ENCODE data around the gene STIMATE.

STIMATE gene

DNA sequence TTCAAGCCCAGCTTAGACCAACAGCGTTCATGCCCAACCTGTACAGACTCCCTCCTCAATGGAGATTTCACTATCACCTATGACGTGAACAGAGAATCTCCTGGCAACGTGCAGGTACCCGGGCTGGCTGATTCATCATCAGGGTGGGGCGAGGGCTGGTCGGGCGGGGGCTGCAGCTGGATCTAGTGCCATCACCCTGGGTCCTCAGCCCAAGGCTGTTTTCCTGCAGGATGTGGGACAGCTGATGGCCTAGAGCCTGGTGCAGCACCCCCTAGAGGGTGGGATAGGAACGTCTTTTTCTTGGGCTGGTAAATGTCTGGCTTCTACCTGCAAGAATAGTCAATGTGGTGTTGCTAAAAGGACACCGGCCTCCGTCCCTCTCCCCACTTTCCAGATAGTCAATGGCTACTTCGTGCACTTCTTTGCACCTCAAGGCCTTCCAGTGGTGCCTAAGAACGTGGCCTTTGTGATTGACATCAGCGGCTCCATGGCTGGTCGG is 98.3 kb downstream of the STIMATE start:
- Histone ChIP-seq H3K9ac (ENCODE audit: low read depth, low read length) (no peak overlapping the region), H3K4me3 (ENCODE audit: low read depth, low read length) (no peak overlapping the region), H3K27ac (ENCODE audit: low read depth, low read length) (no peak overlapping the region), H3K27me3 (ENCODE audit: control insufficient read depth, insufficient read depth, low read length) (no peaks in the 10 kb centered on the region), H3K36me3 (ENCODE audit: control insufficient read depth, insufficient read depth, low read length) (no peaks in the 10 kb centered on the region), H3K9me3 (ENCODE audit: control insufficient read depth, insufficient read depth, low read length) (no peaks in the 10 kb centered on the region), H3K4me1 (ENCODE audit: control insufficient read depth, insufficient read depth, low read length) (no peaks in the 10 kb centered on the region)

DNA sequence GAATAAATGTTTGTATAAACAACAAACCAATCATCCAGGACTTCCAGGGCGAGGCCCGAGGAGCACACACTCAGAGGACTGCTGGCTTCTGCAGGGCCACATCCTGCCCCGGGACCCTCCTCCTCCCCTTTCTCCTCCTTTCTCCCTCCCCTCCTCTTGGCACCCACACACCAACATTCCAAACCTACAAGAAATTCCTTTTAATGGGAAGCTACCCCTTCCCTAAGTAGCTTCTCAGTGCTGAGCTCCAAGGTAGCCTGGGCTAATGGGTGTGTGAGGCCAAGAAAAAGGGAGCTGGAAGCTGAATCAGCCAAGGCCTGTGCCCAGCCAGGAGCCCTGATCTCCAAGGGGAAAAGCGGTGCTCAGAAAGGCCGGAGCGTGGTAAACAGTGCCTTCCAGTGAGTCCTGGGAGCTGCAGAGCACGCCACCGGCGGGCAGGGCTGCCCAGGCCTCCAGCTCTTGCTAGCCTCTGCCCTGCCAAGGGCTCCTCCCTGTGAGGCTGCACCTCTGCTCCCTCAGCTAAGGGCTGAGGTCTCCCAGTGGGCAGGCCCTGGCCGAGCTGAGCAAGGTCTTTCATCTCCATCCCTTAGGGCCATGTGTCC is 98.9 kb downstream of the STIMATE start:
- Histone ChIP-seq H3K4me3 (ENCODE audit: low read depth, low read length) (no peak overlapping the region), H3K27ac (ENCODE audit: low read depth, low read length) (no peak overlapping the region), H3K36me3 (ENCODE audit: control insufficient read depth, insufficient read depth, low read length) (no peaks in the 10 kb centered on the region), H3K4me1 (ENCODE audit: control insufficient read depth, insufficient read depth, low read length) (no peaks in the 10 kb centered on the region), H3K27me3 (ENCODE audit: control insufficient read depth, insufficient read depth, low read length) (no peaks in the 10 kb centered on the region), H3K9me3 (ENCODE audit: control insufficient read depth, insufficient read depth, low read length) (no peaks in the 10 kb centered on the region), H3K9ac (ENCODE audit: low read depth, low read length) (no peak overlapping the region)

DNA sequence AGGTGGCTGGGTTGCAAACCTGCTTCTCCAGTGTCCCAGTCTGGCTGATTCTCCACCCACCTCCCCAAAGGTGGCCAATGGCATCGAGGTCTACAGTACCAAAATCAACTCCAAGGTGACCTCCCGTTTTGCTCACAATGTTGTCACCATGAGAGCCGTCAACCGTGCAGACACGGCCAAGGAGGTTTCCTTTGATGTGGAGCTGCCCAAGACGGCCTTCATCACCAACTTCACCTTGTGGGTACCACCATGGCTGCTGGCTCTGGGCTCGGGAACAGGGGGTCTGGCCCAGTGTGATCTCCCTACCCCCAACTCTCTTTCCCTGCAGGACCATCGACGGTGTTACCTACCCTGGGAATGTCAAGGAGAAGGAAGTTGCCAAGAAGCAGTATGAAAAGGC is 100.9 kb downstream of the STIMATE start:
- Histone ChIP-seq H3K4me3 (ENCODE audit: low read depth, low read length) (no peak overlapping the region), H3K9ac (ENCODE audit: low read depth, low read length) (no peak overlapping the region), H3K27ac (ENCODE audit: low read depth, low read length) (no peak overlapping the region), H3K36me3 (ENCODE audit: control insufficient read depth, insufficient read depth, low read length) (no peaks in the 10 kb centered on the region), H3K4me1 (ENCODE audit: control insufficient read depth, insufficient read depth, low read length) (no peaks in the 10 kb centered on the region), H3K27me3 (ENCODE audit: control insufficient read depth, insufficient read depth, low read length) (no peaks in the 10 kb centered on the region), H3K9me3 (ENCODE audit: control insufficient read depth, insufficient read depth, low read length) (no peaks in the 10 kb centered on the region)

DNA sequence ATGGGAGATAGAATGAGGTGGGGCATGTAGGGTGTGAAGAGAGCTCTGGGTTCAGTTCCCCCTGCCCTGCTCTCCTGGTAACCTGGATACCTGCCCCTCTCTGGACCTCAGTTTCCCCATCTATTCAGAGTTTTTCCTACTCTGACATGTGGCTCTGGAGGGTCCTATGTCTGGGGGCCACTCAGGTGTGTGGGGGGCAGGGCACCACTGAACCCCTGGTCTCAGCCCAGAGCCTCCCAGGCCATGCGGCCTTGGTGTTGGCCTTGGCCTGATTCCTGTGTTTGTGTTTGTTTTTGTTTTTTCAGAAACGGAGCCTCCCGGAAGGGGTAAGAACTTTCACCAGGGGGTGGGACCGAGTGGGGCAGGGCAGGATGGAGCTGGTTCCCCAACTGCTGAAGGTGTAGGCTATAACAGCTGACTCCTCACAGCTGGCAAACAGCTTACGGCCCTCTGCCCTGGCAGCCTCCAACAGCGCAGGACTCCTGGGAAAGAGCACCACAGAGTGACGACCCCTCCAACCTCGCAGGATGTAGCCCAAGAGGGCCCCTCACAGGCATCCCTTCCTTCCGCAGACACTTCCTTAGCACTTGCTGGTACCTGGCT is 101.9 kb downstream of the STIMATE start:
- H3K27me3 ChIP-seq (ENCODE audit: control insufficient read depth, insufficient read depth, low read length), result no peaks in the 10 kb centered on the region

DNA sequence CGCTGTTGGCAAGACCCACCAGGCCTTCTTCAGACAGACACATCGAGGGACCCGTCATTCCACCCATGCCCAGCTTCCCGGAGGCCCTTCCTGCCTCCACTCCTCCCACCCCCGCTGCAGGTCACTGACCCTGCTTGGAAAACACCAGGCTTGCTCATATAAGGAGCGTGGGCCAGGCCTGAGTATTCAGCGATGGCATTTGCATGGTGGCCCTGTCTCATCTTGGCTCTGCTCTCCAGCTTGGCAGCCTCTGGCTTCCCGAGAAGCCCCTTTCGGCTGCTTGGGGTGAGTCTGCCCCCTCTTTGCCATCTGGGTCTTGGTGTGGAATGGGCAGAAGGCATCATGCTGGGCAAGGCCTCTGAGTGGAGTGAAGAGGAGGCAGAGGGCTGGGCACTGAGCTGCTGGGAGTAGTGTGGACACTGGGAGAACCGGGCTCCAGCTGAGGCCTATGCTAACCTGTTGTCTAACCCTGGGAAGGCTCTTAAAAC is 102.7 kb downstream of the STIMATE start, which contains the start of gene ITIH3:
Gene ITIH3 (plus strand): TSS at position 185 of the 488 bp plus-strand sequence. CDS start 8 bp downstream, at position 193.
- no peaks in the 10 kb centered on the region for H3K9me3 ChIP-seq (ENCODE audit: control insufficient read depth, insufficient read depth, low read length)
- H3K27ac ChIP-seq (ENCODE audit: low read depth, low read length), result no peak within 1 kb of the TSS
- no peak within 1 kb of the TSS for H3K9ac ChIP-seq (ENCODE audit: low read depth, low read length)
- H3K4me3 ChIP-seq (ENCODE audit: low read depth, low read length), result no peak within 1 kb of the TSS
- H3K4me1 ChIP-seq (ENCODE audit: control insufficient read depth, insufficient read depth, low read length), result no peaks in the 10 kb centered on the region
- H3K36me3 ChIP-seq (ENCODE audit: control insufficient read depth, insufficient read depth, low read length), result no peaks in the 10 kb centered on the region
- H3K27me3 ChIP-seq (ENCODE audit: control insufficient read depth, insufficient read depth, low read length), result no peaks in the 10 kb centered on the region

More for the DNA sequence above, 101.9 kb downstream of the STIMATE start:
- Histone ChIP-seq H3K9ac (ENCODE audit: low read depth, low read length) (no peak overlapping the region), H3K4me1 (ENCODE audit: control insufficient read depth, insufficient read depth, low read length) (no peaks in the 10 kb centered on the region), H3K36me3 (ENCODE audit: control insufficient read depth, insufficient read depth, low read length) (no peaks in the 10 kb centered on the region), H3K27ac (ENCODE audit: low read depth, low read length) (no peak overlapping the region), H3K9me3 (ENCODE audit: control insufficient read depth, insufficient read depth, low read length) (no peaks in the 10 kb centered on the region), H3K4me3 (ENCODE audit: low read depth, low read length) (no peak overlapping the region)

DNA sequence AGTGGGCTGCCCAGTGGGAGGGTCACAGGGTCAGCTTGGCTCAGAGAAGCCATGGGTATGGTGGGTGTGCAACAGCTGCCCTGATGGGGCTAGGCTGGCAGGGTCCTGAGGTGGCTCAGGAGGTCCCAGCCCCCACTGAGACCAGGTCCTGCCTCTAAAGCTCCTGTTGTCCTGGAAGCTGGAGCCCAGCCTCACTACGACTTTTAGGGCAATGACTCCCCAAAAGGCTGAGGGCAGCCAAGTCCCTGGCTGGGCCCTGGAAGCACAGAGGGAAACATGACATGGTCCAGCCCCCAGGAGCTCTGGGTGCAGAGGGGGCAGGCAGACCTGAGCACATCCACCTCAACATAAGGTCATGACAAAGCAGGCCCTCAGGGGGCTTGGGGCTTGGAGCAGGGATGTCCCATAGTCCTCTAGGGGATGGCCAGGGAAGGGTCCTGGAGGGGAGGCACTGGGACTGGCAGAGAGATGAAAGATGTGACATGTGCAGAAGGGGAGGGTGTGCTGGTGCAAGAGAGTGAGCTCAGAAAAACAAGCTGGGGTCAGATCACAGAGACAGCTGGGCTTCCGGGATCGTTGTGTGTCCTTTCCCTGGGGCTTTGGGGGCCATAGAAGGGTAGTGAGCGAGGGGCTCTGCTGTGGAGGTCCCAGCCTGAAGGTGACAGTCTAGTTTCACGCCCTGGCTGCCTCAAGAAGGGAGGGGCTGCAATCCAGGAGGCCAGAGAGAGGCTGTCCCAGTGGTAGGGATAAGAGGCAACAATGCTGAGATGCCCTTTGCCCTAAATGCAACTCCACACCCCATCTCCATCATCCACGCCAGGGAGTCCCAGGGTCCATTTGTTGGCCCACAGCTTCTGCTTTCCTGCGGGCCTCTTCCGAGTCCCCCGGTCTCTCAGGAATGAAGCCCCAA is 103.4 kb downstream of the STIMATE start:
- Histone ChIP-seq H3K4me1 (ENCODE audit: control insufficient read depth, insufficient read depth, low read length) (no peaks in the 10 kb centered on the region), H3K36me3 (ENCODE audit: control insufficient read depth, insufficient read depth, low read length) (no peaks in the 10 kb centered on the region), H3K9ac (ENCODE audit: low read depth, low read length) (no peak overlapping the region), H3K9me3 (ENCODE audit: control insufficient read depth, insufficient read depth, low read length) (no peaks in the 10 kb centered on the region), H3K27me3 (ENCODE audit: control insufficient read depth, insufficient read depth, low read length) (no peaks in the 10 kb centered on the region), H3K4me3 (ENCODE audit: low read depth, low read length) (no peak overlapping the region), H3K27ac (ENCODE audit: low read depth, low read length) (no peak overlapping the region)

DNA sequence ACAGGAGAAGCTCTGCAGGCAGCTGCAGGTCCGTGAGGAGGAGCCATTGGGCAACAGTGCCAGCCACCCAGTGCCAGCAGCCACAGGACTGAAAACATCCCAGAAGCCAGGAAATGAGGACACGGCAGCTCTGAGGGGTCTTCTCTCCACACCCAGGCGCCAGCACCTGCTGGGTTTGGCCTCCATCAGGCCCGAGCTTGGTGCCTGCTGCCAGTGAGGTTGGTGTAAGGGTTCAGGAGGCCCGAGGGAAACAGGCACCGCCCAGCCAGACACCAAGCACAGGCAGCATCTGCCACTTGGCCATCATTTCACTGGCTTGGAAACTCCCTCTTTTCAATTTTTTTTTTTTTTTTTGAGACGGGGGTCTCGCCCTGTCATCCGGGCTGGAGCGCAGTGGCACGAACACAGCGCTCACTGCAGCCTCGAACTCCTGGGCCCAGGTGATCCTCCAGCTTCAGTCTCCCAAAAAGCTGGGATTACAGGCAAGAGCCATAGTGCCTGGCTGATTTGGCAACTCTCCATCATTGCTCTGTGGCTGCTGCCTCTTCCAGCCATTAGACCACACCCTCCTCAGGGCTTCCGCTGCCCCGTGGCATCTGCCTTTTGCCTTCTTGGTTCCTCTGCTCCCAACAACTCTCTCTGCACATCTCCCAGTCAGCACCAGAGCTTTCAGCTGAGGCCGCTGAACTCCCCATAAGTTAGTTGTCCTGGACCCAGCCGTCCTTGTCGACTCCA is 104.2 kb downstream of the STIMATE start:
- no peak overlapping the region for H3K9ac ChIP-seq (ENCODE audit: low read depth, low read length)

DNA sequence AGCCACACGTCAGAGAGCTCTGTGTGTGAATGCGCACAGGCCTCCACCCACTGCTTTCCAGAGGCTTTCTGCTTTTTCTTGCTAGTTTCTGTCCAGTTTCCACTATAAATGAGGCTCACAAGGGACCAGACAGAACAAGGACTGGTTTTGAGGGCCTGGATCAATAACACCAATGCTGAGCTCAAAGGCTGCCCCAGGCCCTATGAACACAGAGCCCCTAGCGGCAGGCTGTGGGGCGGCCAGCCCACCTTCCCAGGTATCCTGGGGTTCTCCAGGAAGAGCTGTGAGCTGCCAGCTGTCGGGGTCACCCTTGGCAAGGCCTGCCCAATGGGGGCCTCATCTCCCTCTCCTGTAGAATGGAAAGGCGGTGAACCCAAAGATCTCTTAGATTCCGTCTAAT is 104.9 kb downstream of the STIMATE start:
- no peaks in the 10 kb centered on the region for H3K9me3 ChIP-seq (ENCODE audit: control insufficient read depth, insufficient read depth, low read length)
- H3K27ac ChIP-seq (ENCODE audit: low read depth, low read length), result no peak overlapping the region
- no peak overlapping the region for H3K9ac ChIP-seq (ENCODE audit: low read depth, low read length)
- no peak overlapping the region for H3K4me3 ChIP-seq (ENCODE audit: low read depth, low read length)
- H3K36me3 ChIP-seq (ENCODE audit: control insufficient read depth, insufficient read depth, low read length), result no peaks in the 10 kb centered on the region
- H3K4me1 ChIP-seq (ENCODE audit: control insufficient read depth, insufficient read depth, low read length), result no peaks in the 10 kb centered on the region
- no peaks in the 10 kb centered on the region for H3K27me3 ChIP-seq (ENCODE audit: control insufficient read depth, insufficient read depth, low read length)

More for the DNA sequence above, 104.2 kb downstream of the STIMATE start:
- no peaks in the 10 kb centered on the region for H3K4me1 ChIP-seq (ENCODE audit: control insufficient read depth, insufficient read depth, low read length)
- H3K9me3 ChIP-seq (ENCODE audit: control insufficient read depth, insufficient read depth, low read length), result no peaks in the 10 kb centered on the region
- no peaks in the 10 kb centered on the region for H3K36me3 ChIP-seq (ENCODE audit: control insufficient read depth, insufficient read depth, low read length)
- H3K27ac ChIP-seq (ENCODE audit: low read depth, low read length), result no peak overlapping the region
- no peaks in the 10 kb centered on the region for H3K27me3 ChIP-seq (ENCODE audit: control insufficient read depth, insufficient read depth, low read length)
- no peak overlapping the region for H3K4me3 ChIP-seq (ENCODE audit: low read depth, low read length)

DNA sequence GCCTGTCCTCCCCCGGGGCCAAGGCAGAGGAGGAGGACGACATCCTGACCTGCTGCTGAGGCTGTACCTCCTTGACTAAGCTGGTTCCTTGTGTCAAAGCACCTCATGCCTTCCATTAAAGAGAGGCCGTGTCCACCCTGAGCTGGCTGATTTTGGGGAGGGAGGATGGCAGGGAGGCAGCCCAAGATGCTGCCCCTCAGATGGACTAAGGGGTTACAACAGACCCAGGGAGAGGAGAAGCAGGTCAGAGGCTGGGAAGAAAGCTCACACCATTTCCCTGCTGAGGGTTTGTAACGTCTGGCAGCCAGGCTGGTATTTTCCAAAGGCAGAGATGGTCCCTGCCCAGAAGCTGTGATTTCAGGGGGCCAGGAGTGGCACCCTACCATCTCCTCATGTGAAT is 105.4 kb downstream of the STIMATE start:
- no peak overlapping the region for H3K4me3 ChIP-seq (ENCODE audit: low read depth, low read length)
- H3K9me3 ChIP-seq (ENCODE audit: control insufficient read depth, insufficient read depth, low read length), result no peaks in the 10 kb centered on the region
- H3K9ac ChIP-seq (ENCODE audit: low read depth, low read length), result no peak overlapping the region
- no peak overlapping the region for H3K27ac ChIP-seq (ENCODE audit: low read depth, low read length)
- H3K27me3 ChIP-seq (ENCODE audit: control insufficient read depth, insufficient read depth, low read length), result no peaks in the 10 kb centered on the region
- H3K4me1 ChIP-seq (ENCODE audit: control insufficient read depth, insufficient read depth, low read length), result no peaks in the 10 kb centered on the region
- no peaks in the 10 kb centered on the region for H3K36me3 ChIP-seq (ENCODE audit: control insufficient read depth, insufficient read depth, low read length)

DNA sequence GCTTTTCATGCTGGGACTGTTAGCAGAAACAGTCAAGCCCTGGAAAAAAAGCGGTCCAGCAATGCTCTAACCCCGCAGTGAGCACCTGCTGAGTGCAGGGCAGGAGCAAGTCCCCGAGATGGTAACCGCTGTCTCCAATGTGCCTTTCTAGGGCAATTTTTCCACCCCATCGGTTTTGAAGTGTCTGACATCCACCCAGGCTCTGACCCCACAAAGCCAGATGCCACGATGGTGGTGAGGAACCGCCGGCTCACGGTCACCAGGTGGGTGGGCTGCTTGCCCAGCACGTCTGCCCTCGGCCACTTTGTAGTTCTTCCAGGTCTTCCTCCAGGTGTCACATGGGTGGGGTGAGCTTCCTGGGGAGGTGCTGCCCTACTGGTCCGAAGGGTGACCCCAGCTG is 106.0 kb downstream of the STIMATE start:
- no peaks in the 10 kb centered on the region for H3K27me3 ChIP-seq (ENCODE audit: control insufficient read depth, insufficient read depth, low read length)
- H3K27ac ChIP-seq (ENCODE audit: low read depth, low read length), result no peak overlapping the region
- no peaks in the 10 kb centered on the region for H3K9me3 ChIP-seq (ENCODE audit: control insufficient read depth, insufficient read depth, low read length)
- H3K36me3 ChIP-seq (ENCODE audit: control insufficient read depth, insufficient read depth, low read length), result no peaks in the 10 kb centered on the region
- H3K9ac ChIP-seq (ENCODE audit: low read depth, low read length), result no peak overlapping the region
- no peak overlapping the region for H3K4me3 ChIP-seq (ENCODE audit: low read depth, low read length)
- H3K4me1 ChIP-seq (ENCODE audit: control insufficient read depth, insufficient read depth, low read length), result no peaks in the 10 kb centered on the region

All from HUES48 (cell line).